HS-5 (cell line): ENCODE data around the gene RBFOX2.
"Not testable (repeated sequence)": the region's sequence is repeated elsewhere in the genome, so short reads cannot be mapped to it uniquely, and the experiment has no call there.

Source experiments
- DNase-seq: peaks from one replicate; pipeline ENCODE4 v3.0.0-alpha.2; 2012; ENCODE audit warnings: low read depth

RBFOX2 gene

DNA sequence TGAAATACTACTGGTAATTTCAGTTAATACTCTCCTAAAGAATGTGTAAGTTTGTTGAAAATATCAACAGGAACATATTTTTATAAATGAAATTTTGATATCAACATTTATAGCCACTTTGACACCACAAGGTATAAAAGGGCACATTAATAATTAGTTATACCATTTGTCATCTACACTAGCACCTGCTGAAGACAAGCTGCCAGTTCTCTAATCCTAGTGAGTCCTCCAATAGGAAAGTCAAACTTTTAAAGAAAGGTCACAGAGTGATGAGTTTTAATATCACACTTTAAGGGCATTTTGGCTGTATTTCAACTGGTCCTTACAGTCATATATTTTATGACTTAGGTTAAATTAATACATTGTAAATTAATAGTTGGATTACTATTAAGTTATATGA is 258.6 kb downstream of the RBFOX2 start:
- no peak for DNase-seq

DNA sequence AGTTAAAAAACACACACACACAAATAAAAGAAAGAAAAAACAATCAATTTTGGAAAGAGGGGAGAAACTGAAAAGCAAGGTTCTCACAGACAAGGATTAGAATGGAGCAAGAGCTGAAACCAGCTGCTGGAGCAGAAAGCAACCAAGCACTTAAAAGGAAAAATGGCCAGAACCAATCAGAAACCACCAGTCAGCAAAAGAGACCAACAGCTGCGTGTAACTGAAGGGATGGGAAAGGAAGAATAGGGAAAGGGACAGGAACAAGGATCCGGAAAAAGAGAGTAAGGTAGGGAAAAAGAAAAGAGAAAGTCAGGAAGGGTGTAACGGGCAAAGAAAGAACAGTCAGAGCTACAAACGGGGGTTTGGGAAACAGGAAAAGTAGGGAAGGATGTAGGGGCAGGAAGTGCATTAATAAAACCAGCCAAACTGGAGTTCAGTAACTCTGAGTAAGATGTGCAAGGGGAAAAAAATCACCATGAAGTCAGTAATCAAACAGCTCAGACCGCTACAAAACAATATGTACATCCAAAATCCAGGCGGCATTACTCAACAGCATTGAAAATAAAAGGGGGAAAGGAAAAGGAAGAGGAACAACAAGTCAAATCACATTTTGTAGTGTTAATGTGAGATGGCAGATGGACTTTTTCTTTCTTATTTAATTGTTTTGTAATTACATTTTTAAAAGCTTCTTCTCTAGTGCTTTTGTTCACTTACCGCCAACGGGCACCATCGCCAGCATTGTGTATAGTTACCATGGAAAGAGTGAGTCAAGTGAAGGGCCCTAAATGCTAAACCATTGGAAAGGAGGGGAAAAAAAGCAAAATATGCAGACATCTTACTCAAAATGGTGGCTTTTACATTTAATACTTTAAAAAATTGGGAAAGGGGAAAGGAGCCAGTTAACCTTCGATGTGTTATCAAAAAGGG is 261.7 kb downstream of the RBFOX2 start:
- no peak for DNase-seq

DNA sequence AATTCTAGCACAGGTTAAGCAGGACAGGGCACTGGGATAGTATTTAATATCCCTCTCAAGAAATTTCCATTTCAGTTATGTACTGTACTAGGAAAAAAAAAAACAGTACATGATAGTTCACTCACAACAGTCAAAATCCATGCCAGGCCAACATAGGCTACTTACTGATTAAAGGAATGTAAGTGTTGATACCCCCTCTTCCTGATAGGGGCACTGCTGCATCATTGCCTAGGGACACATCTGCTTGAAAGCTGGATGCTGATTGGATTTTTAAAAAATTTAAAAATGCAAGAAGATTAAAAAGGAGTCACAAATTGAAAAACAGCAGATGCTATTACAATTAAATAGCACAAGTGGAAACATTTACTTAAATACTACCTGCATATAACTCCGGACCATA is 267.6 kb downstream of the RBFOX2 start:
- no peak for DNase-seq

DNA sequence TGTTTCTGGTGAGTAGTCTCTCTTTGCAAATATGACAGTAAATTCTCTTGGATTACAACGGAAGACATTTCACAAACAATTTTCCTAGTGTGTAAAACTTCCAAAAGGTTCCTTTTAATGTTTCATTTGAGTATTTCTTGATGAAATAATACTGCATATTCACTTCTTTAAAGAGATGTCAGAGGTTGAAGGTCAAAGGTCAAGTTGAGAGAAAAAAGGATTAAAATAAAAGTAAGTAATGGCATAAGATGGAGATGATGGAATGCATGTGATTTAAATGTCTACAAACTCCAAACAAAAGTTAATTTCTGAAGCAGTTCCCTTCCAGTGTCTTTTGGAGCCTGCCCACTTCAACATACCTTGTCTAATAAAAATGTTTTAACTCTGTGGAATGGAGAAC is 270.2 kb downstream of the RBFOX2 start:
- no peak for DNase-seq

DNA sequence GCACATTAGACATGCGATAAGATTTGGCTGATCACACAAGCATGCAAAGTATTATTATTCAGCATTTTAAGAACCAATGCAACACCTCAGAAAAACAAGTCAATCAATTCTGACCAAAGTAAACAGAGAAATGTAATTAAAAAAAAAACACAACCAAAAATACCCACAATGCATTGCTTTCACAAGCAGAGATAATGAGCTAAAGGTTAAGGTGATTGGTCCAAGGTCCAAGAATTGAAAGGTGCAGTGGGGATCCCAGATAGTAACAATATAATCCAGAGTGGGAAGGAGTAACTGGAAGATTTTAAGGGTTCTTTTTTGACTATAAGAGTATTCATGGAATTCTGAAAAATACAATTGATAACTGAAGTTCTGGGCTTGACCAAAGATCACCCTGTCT is 271.9 kb downstream of the RBFOX2 start:
- no peak for DNase-seq

DNA sequence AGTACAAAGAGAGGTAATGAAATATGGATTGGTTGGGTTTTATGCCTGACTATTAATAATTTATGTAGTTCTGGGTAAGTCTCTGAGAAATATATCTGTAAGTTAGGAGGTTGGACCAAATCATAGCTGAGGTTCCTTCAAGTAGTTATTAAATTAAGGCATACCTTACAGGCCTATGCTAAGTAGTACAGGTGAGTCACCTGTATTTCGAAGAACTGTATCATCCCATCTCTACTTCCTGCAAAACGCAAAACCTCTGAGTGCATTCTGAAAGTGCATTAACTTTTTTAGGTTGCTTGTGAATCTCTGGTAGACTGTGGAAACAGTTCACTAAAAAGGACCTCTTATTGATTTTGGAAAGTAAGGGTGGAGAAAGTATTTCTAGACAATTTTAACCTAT is 273.9 kb downstream of the RBFOX2 start:
- no peak for DNase-seq

DNA sequence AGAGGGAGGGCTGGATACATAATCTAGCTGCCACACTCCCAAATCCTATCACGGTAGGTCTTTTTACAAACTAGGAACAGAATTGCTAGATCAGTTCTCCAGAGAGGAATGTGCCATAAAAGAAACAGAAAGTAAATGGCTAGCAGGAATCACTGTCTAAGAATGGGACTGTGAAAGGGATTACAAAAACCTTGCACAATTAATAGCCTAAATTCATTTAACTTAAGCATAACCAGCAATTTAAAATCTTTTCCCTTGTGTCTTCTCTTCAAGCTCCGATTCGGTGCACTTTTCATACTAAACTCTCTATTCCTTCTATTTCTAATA is 275.8 kb downstream of the RBFOX2 start:
- no peak for DNase-seq

DNA sequence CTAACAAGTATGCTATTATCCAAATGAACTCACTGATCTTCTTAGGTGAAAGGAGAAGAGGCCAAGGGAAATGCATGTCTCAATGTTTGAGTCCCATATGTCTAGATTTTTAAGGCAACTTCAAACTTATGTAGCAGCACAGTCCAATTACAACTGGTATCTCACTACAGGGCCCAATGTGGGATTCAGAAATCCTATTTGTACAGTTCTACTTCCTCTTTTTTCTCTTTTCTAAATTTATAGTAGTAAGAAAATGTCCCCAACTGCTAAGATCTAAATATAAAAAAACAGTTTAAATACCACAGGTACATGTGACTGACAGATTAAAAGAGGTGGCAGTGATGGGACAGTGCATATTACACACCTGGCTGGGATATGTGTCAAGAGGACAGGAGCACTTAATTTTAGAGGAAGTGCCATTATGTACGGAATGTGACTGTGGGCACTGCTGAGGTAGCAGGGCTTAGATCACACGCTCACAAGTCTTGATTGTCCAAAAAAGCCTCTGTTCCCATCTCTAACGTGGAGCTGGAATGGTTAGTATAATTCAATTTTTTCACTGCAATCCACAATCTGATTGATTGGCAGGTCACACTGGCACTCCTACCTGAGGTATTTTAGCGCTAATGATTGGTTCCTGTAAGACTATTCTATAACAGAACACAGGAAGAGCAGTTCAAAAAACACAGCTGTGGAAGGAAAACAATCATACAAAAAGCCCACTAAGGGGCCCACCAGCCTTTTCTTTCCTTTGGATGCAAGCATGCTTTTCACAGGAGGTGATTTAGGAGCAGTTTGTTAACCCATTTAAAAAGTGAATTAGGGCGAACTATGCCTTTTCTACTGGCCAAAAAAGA is 276.4 kb downstream of the RBFOX2 start:
- no peak for DNase-seq

DNA sequence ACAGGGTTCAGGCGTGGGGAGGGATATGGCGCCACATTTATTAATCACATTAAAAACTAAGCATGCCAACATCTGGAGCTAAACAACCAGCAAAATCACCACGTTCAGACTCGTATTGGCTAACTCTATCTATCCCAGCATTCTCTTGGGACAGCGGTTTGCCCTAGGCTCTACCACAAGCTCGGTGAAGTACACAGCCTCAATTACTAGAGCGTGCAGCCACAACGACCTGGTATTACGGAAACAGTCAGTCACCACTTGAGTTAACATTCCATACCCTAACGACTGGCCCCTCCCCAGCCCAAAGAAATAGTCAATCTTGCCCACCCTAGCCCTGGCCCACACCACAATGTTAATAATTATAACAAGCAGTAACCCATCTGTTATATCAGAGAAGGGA is 278.8 kb downstream of the RBFOX2 start:
- DNase-seq, result no peak

DNA sequence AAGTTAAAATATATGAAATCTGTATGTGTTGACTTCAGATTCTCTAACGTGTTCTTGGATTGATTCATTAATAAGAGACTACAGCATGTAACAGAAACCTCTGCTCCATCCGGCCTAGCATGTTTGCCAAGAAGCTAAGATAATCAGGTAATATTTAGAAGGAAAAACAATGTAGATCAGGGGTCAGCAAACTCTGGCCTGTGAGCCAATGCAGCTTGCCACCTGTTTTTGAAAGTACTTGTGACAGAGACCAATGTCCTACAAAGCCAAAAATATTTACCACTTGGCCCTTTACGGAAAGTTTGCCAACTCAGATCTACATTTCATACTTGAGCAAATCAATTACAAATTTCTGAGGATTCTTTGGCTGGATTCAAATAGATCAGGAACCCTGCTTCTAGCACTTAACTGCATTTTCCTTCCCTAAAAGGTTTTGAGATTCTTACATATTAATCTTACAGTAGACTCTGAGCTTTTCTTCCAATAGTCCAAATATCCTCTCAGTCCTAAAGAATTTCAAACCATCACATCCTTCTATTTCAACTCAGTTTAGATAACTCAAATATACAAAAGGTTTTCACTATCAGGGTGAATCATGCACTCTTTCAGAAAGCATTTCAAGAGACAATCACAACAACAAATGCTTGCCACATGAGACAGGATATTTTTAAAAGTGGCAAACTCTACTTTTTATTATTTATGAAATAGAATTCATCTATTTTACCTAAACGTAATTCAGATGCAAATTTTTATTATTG is 281.5 kb downstream of the RBFOX2 start:
- DNase-seq, result no peak

DNA sequence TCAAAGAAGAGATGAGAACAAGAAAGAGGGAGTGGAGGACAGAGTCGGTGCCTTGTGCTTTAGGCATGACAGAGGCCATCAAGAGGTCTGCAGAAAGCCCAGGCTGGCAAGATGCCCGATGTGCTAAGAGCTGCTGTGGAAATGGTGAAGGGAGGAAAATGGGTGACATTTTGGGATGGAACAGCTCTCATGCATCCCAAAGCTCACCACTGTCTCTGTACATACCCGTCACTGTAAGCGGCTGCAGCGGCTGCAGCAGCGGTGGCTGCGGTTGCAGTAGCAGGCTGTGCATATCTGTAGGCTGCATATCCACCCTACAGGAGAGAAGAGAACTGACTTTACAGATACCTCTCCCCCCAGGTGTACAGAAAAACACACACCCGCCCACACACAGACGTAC is 282.4 kb downstream of the RBFOX2 start:
- DNase-seq, result no peak

DNA sequence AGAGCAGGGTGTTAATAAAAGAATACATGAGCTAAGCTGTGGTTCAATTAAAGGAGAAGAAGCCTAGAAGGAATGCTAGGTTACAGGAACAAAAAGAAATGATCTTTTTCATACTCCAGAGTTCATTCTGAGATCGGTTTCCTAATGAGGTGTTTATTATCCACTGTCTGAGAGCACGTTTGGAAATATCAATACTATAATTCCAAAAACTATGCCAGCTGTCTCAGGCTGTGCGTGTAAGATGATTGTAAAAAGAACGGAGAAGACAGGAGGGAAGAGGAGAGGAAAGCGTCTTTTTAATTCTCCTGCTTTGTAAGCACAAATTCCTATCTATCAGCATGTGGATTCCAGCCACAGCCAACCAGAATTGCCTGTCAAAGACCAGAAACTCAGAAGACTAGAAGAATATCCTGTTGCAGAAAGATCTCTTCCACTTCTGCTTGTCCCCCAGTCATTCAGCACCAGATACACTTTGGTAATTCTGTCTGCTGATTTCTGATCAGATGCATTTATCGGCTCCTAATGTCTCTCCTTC is 285.2 kb downstream of the RBFOX2 start:
- no peak for DNase-seq

DNA sequence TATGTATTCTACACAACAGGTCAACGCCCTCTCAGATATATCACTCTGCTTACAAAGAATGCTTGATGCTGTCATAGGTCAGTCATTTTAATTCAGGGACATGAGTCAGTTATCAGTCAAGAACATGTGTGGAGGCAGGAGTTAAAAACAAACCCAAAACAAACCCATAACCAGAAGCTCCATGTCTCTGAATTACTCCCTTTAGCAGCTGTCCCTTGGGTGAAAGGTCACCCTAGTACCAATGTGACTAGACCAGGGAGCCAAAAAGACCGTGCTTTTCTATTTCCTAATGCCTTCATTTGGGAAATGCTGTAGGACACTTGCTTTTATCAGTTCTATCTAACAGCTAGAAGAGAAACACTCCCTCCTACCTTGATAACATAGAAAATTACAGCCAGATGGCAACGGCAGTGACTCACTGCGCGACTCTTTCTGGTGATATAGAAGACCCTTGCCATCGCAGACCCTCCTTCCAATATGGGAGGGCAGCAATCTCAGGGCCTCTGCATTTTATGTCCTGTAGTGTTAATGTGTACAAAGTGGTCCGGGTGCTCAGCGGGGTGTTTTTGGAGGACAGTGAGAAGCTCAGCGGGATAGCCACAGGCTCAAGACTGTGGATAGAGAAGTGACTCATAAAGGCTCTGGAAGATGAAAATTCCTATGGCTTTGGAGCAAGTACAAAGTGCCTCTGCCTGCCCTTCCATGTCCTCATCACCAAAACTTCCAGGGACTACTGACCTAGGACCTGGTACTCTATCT is 286.1 kb downstream of the RBFOX2 start:
- DNase-seq, result peak; percentile 72

DNA sequence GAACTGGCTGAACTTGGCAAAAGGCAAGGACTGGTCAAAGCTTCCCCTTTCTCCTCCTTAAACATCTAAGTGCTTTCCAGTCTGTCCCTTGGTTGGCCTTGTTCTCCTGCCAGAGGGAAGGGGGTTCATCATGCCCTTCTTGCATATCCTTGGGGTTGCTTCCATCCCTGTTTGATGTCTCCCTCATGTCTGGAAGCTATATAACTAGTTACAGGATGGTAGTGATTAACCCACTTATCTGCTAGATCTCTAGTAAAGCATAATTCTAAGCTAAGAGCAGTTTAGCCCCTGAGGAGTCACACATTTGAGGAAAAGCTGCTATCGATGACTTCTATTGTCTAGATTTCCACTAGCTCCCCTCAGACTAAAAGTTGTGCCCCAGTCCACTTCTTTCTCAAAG is 288.0 kb downstream of the RBFOX2 start:
- DNase-seq, result no peak

DNA sequence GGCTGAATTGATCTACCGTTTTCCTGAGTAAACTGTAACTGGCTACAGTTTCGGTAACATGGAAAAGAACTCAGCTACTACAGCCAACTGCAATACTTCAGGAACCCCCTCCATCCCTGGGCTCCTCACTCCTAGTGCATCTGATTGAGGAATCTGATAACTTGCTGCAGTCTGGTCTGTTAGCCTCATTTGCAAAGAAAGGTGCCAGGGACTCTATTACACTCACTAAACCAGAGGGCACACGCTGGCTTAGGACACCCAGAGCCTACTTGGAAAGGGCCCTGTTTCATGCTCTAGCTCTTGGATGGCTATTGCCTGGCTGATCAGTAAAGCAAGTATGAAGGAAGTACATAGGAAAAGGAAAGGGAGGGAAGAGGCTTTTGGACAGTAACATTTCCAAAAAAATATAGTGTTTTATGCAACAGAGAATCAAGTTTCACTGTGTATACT is 288.7 kb downstream of the RBFOX2 start:
- no peak for DNase-seq

DNA sequence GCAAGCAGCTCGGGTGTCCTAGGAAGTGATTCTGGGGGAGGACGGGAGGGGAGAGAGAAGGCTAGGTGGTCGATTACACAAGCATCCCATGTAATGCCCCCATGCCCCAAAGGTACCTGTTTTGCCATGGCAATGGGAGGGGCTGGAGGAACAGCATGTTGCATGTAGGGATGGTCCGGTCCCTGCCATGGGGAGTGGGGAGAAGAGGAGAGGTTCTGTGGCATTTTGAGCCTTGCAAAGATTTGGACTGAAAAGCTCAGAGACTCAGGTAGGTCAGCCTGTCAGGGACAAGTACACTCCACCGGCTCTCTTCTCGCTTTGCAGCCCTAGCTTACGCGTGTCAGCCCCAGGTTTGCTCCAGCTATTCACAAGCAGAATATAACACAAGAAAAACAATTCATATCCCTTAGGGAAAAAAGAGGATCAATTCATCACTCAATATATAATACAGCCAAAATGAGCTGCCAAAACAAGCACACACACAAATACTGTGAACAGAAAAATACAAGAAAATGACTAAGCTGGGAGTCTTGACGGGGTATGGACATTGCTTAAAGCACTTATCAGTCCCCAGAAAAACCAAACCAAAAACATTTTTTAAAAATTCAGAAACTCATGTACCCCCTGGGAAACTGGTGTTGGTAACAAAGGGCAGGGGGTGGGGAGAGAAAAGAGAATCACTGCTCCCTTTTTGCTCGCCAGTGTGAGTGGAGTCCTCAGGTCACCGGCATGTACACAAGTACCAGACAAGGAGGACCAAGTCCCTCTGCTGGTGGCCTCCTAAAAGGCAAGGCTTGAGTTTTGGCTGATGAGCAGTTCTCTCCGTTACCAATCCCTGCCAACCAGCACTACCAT is 289.3 kb downstream of the RBFOX2 start:
- no peak for DNase-seq

DNA sequence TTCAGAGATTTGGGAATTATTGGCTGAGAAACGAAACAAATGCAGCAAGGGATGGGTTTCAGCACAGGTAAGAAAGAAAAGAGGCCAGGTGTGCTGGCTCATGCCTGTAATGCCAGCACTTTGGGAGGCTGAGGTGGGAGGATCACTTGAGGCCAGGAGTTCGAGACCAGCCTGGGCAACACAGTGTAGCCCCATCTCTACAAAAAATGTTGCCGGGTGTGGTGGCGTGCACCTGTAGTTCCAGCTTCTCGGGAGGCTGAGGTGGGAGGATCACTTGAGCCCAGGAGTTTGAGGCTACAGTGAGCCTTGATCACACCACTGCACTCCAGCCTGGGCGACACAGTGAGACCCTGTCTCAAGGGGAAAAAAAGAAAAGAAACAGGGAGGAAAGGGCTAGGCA is 290.7 kb downstream of the RBFOX2 start:
- DNase-seq, result not testable (repeated sequence)

DNA sequence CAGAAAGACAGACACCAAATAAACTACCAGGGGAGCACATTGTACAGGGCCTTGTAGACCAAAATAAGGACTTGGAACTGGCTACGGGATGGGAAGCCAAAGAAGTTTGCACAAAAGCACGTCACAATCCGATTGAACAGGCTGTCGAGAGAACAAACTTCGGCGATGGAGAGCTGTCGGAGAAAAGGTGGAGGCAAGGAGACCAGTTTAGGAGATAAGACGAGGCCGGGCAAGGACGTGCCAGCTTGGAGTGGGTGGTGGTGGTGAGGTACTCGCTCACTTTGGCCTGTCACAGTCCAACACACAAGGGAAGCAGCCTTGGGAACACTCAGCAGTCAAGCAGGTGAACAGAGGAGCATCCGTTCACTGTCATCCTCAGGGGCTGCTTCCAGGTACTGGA is 291.9 kb downstream of the RBFOX2 start:
- no peak for DNase-seq

DNA sequence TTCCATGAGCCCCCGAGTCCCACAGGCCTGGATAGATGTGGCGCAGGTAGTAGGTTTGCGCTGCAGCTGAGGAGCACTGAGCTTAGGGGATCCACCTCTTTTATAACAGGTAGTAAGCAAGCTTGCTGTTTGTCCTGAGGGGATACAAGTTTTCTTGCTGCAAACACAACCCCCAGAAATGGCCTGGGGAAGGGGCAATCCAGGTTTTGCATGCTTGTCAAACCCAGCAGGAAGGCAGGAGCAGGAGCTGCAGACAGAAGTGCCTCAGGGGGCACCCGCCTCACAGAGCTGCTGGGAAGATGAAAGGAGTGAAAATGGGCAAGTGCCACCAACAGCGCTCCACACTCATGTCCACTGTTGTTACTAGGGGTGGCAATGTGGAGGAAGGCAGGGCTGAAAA is 292.5 kb downstream of the RBFOX2 start:
- DNase-seq, result no peak

DNA sequence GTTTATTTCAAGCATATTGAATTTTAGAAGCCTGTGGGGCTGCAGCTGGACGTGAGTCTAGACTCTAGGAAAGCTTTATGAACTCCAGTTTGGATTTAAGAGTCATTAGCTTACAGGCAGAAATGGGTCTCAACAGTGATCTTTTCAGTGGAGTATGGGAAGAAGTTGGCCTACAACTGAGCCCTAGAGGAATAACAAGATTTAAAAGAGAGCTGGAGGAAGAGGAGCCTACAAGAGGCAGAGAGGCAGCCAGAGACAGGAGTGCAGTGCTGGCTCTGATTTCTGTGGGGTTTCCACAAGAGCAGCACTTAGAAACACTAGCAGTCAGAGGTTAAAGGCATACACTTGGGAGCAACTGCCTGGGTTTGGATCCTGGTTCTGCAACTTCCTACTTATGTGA is 293.1 kb downstream of the RBFOX2 start:
- DNase-seq, result no peak

DNA sequence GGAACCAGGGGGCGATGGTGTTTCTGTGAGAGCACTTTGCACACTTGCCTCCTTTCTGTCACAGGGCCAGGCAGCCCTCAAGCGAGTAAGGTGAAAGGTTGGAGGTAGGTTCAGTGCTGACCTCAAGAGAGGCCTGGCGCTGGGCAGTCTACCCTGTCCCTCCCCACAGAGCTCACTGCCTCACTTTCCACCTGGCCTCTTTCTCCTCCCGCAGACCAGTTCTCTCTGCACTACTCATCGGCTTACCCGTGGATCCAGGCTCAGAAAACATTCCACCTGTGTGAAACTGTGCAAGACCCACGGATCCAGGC is 294.2 kb downstream of the RBFOX2 start:
- DNase-seq, result no peak
